Stimulated activated CD8-positive, alpha-beta memory T cell treated with anti-CD3 and anti-CD28 coated beads, Interleukin-7, amount 100 ng/mL, for 48 hours (primary cell): Measurements from ENCODE around the gene GMNN.
"Not testable (repeated sequence)": the region's sequence is repeated elsewhere in the genome, so short reads cannot be mapped to it uniquely, and the experiment has no call there.

Experiments
- DNase-seq, 2 donors: peaks; one replicate each; pipeline ENCODE4 v3.0.0-alpha.2; 2020; ENCODE audit warnings: low read depth in 1 of 2; ENCODE audit errors: extremely low read depth in 1 of 2

GMNN gene

GRCh38 chr6:24774696-24775519 lies at the start of gene GMNN:
GMNN (plus strand) TSS chr6:24774937; CDS start chr6:24777247, 2,310 bp downstream.
- DNase-seq: peak; percentile 96 to 99

- not testable (repeated sequence) for DNase-seq
These were observed 44.1 kb upstream of the GMNN start for GRCh38 chr6:24730653-24731052.

- DNase-seq: not testable (repeated sequence)
These were observed 43.1 kb upstream of the GMNN start for GRCh38 chr6:24731456-24732134.

- no peak for DNase-seq
These were observed 40.6 kb upstream of the GMNN start for GRCh38 chr6:24734166-24734565.

GRCh38 chr6:24734710-24735109 lies 40.0 kb upstream of the GMNN start:
- DNase-seq: not testable (repeated sequence)

- no peak for DNase-seq
These were observed 36.0 kb upstream of the GMNN start for GRCh38 chr6:24738741-24739140.

GRCh38 chr6:24740861-24741260 lies 33.9 kb upstream of the GMNN start:
- DNase-seq: no peak

- no peak for DNase-seq
These were observed 32.5 kb upstream of the GMNN start for GRCh38 chr6:24742216-24742738.

GRCh38 chr6:24743265-24743943 lies 31.3 kb upstream of the GMNN start:
- no peak for DNase-seq

- no peak for DNase-seq
These were observed 30.8 kb upstream of the GMNN start for GRCh38 chr6:24743944-24744335.

GRCh38 chr6:24744911-24745310 lies 29.8 kb upstream of the GMNN start:
- DNase-seq: no peak

GRCh38 chr6:24749297-24749696 lies 25.4 kb upstream of the GMNN start:
- no peak for DNase-seq

- DNase-seq: not testable (repeated sequence)
These were observed 23.9 kb upstream of the GMNN start for GRCh38 chr6:24750878-24751277.

GRCh38 chr6:24752503-24752902 lies 22.2 kb upstream of the GMNN start:
- no peak for DNase-seq

- no peak for DNase-seq
These were observed 21.7 kb upstream of the GMNN start for GRCh38 chr6:24752917-24753492.

GRCh38 chr6:24753545-24753944 lies 21.2 kb upstream of the GMNN start:
- no peak for DNase-seq

GRCh38 chr6:24754378-24754777 lies 20.4 kb upstream of the GMNN start:
- not testable (repeated sequence) for DNase-seq

- DNase-seq: no peak
These were observed 19.5 kb upstream of the GMNN start for GRCh38 chr6:24755279-24755678.

GRCh38 chr6:24757611-24758010 lies 17.1 kb upstream of the GMNN start:
- no peak for DNase-seq

GRCh38 chr6:24759718-24760117 lies 15.0 kb upstream of the GMNN start:
- no peak for DNase-seq

- DNase-seq: no peak
These were observed 14.5 kb upstream of the GMNN start for GRCh38 chr6:24760210-24760609.
